Muscle of back (tissue), 13 donors: ENCODE data around the gene CTAGE6. TPM values are rescaled to one million over a fixed set of nuclear protein-coding genes. Genes with fewer than 3 reads are reported as not detected.
A peak's percentile ranks its signal among the peaks of the same experiment; 100 is the strongest.
"Not testable (repeated sequence)": the region's sequence is repeated elsewhere in the genome, so short reads cannot be mapped to it uniquely, and the experiment has no call there.

Source experiments
- DNase-seq, 3 donors: peaks; one replicate each; pipeline versions ENCODE4 v3.0.0 to v3.0.0-alpha.2; 2013
- long read RNA-seq, 9 donors: transcript quantifications; one replicate each; lab custom pipeline, GENCODE V29; 2026
- polyA plus RNA-seq, 10 donors: library from polyadenylated mRNA; unstranded; fragments of 120-200 nt; gene quantifications; one replicate each; pipeline ENCODE4 v1.2.1, GENCODE V29; 2013; ENCODE audit not compliant: insufficient read length in 10 of 10

Gene CTAGE6
- under 1 TPM in 5 of 10 donors, not detected in 5; 0.20 to 0.60 (median 0.45) TPM for polyA plus RNA-seq
- long read RNA-seq, donor 1 = 0 reads
- long read RNA-seq, donor 2 = 0 reads
- long read RNA-seq, donor 3 = 0 reads
- long read RNA-seq, donor 4 = 0 reads
- long read RNA-seq, donor 5 = 0 reads
- long read RNA-seq, donor 6 = 0 reads
- long read RNA-seq, donor 7 = 0 reads
- long read RNA-seq, donor 8 = 0 reads
- long read RNA-seq, donor 9 = 0 reads

DNA sequence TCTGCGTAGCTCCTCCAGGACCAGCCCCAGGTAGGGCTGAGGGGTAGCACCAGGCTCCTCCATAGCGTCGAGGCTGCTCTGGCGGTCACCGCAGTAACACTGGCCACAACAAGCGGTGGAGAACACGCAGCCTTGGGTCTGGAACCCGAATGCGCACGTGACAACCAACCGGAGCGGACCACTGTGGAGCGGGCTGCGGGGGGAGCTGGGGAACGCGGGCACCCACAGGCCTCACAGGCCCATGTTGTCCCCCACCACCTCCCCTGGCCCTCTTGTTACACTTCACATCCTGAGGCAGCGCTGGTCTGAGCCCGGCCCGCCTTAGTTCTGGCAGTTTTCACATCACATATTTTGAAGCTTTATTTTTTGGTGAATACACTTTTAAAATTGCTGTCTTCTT, at the start of gene CTAGE6:
CTAGE6 (minus strand) TSS at position 101 of the 400 bp plus-strand sequence; CDS start at position 63, 38 bp downstream.
- not testable (repeated sequence) for DNase-seq

GRCh38 chr7:143806664-143807071, 49.2 kb upstream of the CTAGE6 start:
- not testable (repeated sequence) for DNase-seq

DNA sequence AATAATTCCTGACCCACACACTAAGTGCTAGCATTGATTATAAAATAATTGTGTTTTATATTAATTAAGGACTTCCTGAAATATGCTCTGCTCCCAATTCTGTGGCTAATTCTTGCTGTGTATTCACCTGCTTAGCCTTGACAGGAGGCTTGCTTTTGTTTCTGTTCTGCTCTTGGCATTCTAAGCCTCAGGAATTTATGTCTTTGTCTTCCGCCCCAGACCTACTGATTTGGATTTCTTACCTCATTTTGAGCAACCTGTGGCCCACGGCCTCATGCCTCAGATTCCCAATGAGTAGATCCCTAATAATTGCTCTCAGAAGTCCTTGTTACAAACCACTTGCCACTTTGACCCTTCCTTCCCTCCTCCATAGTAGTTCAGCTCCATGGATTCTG, 40.4 kb upstream of the CTAGE6 start:
- DNase-seq = not testable (repeated sequence)

- DNase-seq = not testable (repeated sequence)
These were observed 39.8 kb upstream of the CTAGE6 start for GRCh38 chr7:143797119-143797895.

DNA sequence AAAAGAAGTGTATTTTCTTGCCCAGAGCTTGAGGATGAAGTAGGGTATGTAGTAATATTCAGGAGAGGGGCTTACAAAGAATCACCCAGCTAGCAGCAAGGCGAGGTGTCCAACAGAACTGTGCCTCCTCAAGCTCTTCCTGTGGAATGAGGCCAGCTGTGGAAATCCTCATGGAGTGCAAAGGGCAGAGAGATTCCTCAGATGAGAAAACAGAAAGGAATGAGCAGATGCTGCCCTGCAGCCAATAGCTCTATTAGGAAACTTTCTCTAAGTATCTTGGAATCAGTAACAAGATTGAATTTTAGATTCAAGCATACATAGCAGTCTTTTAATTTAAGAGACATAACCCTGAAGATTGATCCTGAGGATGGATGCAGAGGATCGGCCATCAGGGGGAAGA, 38.2 kb upstream of the CTAGE6 start:
- DNase-seq = not testable (repeated sequence)

- not testable (repeated sequence) for DNase-seq
These were observed 35.1 kb upstream of the CTAGE6 start for GRCh38 chr7:143792633-143793032.

DNA sequence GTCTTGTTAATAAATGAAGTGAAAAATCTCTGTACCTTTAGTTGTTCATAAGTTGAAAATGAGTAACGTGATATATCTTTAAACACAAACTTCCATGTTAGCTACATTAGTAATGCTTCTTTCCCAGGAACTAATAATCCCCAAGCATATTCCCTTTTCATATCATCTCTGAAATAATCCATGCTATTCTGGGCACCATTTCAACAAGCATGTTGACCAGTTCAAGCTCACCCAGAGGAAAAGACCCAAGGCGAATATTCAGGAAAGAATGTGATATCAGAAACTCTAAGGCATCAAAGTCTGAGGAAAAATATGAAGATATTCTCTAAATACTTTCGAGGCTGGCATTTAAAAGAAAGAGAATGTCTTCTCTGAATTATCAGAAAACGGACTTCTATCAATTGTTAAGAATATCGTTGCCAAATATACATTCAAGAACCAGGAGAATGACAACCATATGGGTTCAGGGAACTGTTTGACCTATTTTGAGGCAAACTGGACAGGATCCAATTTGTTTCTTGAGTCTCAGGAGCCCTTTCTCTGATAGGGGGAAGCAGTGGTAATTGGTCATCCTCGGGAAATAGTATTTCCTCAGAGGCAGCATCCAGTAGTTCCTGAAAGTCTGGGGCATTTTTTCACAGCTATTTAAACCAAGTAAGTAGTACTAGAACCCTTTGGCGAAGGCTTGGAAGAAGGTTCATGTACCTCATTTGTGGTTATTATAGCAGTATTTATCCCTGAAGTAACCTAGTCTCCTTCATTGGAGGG, 28.1 kb upstream of the CTAGE6 start:
- not testable (repeated sequence) for DNase-seq

DNA sequence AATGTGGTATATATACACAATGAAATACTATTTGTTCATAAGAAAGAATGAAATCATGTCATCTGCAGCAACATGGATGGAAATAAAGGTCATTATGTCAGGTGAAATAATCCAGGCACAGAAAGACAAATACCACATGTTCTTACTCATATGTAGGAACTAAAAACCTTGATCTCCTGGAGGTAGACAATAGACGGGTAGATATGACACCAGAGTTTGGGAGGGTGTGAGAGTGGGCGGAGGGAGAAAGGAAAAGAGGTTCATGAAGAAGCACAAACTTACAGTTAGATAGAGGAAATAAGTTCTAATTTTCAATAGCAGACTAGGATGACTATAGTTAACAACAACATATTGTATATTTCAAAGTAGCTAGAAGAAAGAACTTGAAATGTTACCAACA, 22.1 kb upstream of the CTAGE6 start:
- DNase-seq = not testable (repeated sequence)

DNA sequence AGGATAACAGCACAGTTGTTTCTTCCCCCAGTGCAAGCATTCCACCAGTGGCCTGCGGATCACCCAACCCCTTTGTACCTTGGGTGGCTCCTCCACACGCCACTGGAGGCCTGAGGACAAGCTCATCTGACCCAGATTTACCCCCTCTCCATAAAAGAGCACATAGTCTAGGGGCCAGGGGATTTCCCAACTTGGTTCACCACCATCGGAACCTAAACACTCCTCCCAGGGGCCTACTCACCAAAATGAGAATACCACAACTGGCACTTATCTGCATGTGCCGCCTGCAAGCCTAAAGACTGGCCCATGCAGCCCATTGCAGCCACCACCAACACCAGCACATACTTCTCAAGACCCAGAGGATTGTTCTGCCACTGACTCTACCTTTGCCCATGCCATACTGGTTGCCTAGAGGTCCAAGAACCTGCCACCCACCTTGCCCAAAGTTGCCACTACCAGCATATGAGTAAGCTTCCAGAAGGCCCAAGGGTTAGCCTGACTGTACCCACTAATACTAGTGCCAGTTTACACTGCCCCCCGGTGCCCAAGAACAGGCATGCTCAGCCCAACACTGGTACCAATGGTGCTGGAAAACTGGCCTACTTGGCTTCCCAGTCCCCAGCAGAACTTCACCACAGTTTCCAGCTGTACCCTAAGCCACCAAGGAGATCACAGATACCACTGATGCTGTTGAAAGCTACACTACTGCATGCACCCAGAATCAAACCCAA, 15.4 kb upstream of the CTAGE6 start:
- DNase-seq = not testable (repeated sequence)

GRCh38 chr7:143767531-143767930, 10.0 kb upstream of the CTAGE6 start:
- not testable (repeated sequence) for DNase-seq

DNA sequence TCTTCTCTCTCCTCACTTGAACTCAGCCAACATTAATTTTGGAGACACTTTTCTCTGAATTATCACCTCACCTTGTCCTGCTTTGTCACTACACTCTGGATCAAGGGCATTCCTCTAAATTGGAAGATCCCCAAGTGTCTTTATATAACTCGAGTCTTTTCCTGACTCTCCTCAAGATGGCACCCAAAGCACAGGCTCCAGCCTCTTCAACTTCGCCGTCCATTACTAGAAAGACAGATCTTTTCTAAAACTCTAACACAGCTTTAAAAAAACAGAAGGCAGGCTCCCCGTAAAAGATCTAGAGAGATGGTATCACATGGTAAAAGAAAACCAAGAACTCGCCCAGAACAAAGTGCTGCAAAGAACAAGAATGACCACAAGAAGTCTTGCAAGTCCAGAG, 8.2 kb upstream of the CTAGE6 start:
- not testable (repeated sequence) for DNase-seq

- DNase-seq = not testable (repeated sequence)
These were observed 5.6 kb upstream of the CTAGE6 start for GRCh38 chr7:143763065-143763464.

GRCh38 chr7:143745340-143745739, 12.2 kb downstream of the CTAGE6 start:
- not testable (repeated sequence) for DNase-seq

- DNase-seq = peak; percentile 10 to 21 (median 21)
These were observed 20.3 kb downstream of the CTAGE6 start for GRCh38 chr7:143737037-143737819.

- no peak for DNase-seq
These were observed 21.5 kb downstream of the CTAGE6 start for GRCh38 chr7:143735962-143736361.

GRCh38 chr7:143733876-143734275, 23.6 kb downstream of the CTAGE6 start:
- DNase-seq = no peak

GRCh38 chr7:143728333-143728862, 29.1 kb downstream of the CTAGE6 start:
- no peak for DNase-seq

- not testable (repeated sequence) for DNase-seq
These were observed 29.9 kb downstream of the CTAGE6 start for GRCh38 chr7:143727561-143727960.

GRCh38 chr7:143726143-143726542, 31.4 kb downstream of the CTAGE6 start:
- not testable (repeated sequence) for DNase-seq

- DNase-seq = not testable (repeated sequence)
These were observed 37.2 kb downstream of the CTAGE6 start for GRCh38 chr7:143720335-143720734.
